ENCODE measurements around the gene SH2D1B. TPM values are rescaled to one million over a fixed set of nuclear protein-coding genes. Genes with fewer than 3 reads are reported as not detected.

The SH2D1B gene
- total RNA-seq, 1 experiment from 2014 or later, result 0.34 TPM

- DNase-seq (ENCODE audit: low spot score), result no peak
- intact Hi-C loops (cut with micrococcal nuclease; ENCODE audit: unreplicated experiment), result no loop called here
- H3K36me3 ChIP-seq (ENCODE audit: insufficient read depth, low read length, poor library complexity, severe bottlenecking), result no peaks in the 10 kb centered on the region
- peak overlapping the region; percentile 2 for H3K27ac ChIP-seq (ENCODE audit: low read depth, low read length, poor library complexity, severe bottlenecking)
- no TSS peak for BruUV-seq (replicated peaks)
- H3K9me3 ChIP-seq (ENCODE audit: low read depth, low read length, poor library complexity, severe bottlenecking), result no peaks in the 10 kb centered on the region
- ChIA-PET CTCF (no interaction called here), POLR2A (ENCODE audit: low non-redundant PET) (no interaction called here)
- H3K4me3 ChIP-seq (ENCODE audit: low read depth, low read length, poor library complexity, severe bottlenecking), result no peak overlapping the region
- H3K4me1 ChIP-seq (ENCODE audit: insufficient read depth, low read length, poor library complexity, severe bottlenecking), result no peaks in the 10 kb centered on the region
- TF ChIP-seq CTCF (conservative IDR thresholded peaks at IDR 0.05; ENCODE audit: low read depth, low read length), result no peak
- no peaks in the 10 kb centered on the region for H3K27me3 ChIP-seq (replicated peaks; ENCODE audit: insufficient read depth, low read depth, low read length, poor library complexity)
Measured at GRCh38 chr1:162364498-162364897, 47.4 kb downstream of the SH2D1B start.

- TF ChIP-seq CTCF (conservative IDR thresholded peaks at IDR 0.05; ENCODE audit: low read depth, low read length) (no peak), EZH2 (IDR thresholded peaks at IDR 0.05; ENCODE audit: borderline replicate concordance, low read depth, low read length, poor library complexity, severe bottlenecking) (no peak)
- H3K9me3 ChIP-seq (ENCODE audit: low read depth, low read length, poor library complexity, severe bottlenecking), result no peaks in the 10 kb centered on the region
- POLR2A ChIA-PET (ENCODE audit: low non-redundant PET), result no interaction called here
- CTCF ChIA-PET, result no interaction called here
- intact Hi-C loops (cut with micrococcal nuclease; ENCODE audit: unreplicated experiment), result no loop called here
- no peak for DNase-seq (ENCODE audit: low spot score)
- no TSS peak for BruUV-seq (replicated peaks)
- peaks cover 5% of the 10 kb centered on the region for H3K4me1 ChIP-seq (ENCODE audit: insufficient read depth, low read length, poor library complexity, severe bottlenecking)
- H3K36me3 ChIP-seq (ENCODE audit: insufficient read depth, low read length, poor library complexity, severe bottlenecking), result no peaks in the 10 kb centered on the region
- H3K27ac ChIP-seq (ENCODE audit: low read depth, low read length, poor library complexity, severe bottlenecking), result peak overlapping the region; percentile 2
- no peaks in the 10 kb centered on the region for H3K27me3 ChIP-seq (replicated peaks; ENCODE audit: insufficient read depth, low read depth, low read length, poor library complexity)
- H3K4me3 ChIP-seq (ENCODE audit: low read depth, low read length, poor library complexity, severe bottlenecking), result no peak overlapping the region
Measured at GRCh38 chr1:162363823-162364222, 48.1 kb downstream of the SH2D1B start.

DNA sequence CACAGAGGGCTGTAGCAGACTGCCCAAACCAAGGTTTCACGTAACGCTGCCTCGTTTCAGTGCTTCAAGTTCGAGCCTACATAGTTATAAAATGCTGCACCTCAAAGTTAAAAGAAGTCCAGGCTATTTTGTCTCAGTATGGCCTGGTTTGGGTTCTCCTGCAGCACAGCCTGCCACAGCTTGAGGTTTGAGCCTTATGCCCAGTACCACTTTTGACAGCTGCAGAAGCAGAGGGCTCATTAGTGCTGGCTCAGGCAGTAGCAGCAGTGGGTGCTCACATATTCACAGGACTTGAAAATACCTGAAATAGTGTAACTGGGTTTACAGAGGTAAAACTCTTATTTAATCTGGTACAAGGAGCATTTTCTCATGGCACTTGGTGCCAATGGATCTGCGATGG, 50.6 kb downstream of the SH2D1B start:
- Histone ChIP-seq H3K4me1 (ENCODE audit: insufficient read depth, low read length, poor library complexity, severe bottlenecking) (peaks cover 28% of the 10 kb centered on the region), H3K36me3 (ENCODE audit: insufficient read depth, low read length, poor library complexity, severe bottlenecking) (peaks cover 7% of the 10 kb centered on the region), H3K27ac (ENCODE audit: low read depth, low read length, poor library complexity, severe bottlenecking) (no peak overlapping the region), H3K27me3 (replicated peaks; ENCODE audit: insufficient read depth, low read depth, low read length, poor library complexity) (no peaks in the 10 kb centered on the region), H3K9me3 (ENCODE audit: low read depth, low read length, poor library complexity, severe bottlenecking) (no peaks in the 10 kb centered on the region), H3K4me3 (ENCODE audit: low read depth, low read length, poor library complexity, severe bottlenecking) (no peak overlapping the region)
- no peak for DNase-seq (ENCODE audit: low spot score)
- intact Hi-C loops (cut with micrococcal nuclease; ENCODE audit: unreplicated experiment), result no loop called here
- no TSS peak for BruUV-seq (replicated peaks)
- POLR2A ChIA-PET (ENCODE audit: low non-redundant PET), result no interaction called here
- TF ChIP-seq CTCF (conservative IDR thresholded peaks at IDR 0.05; ENCODE audit: low read depth, low read length) (no peak), EZH2 (IDR thresholded peaks at IDR 0.05; ENCODE audit: borderline replicate concordance, low read depth, low read length, poor library complexity, severe bottlenecking) (no peak)
- CTCF ChIA-PET, result no interaction called here
